Ovary (tissue), 9 donors: ENCODE data around the gene ATXN1. TPM values are rescaled to one million over a fixed set of nuclear protein-coding genes. Genes with fewer than 3 reads are reported as not detected.
"Not testable (repeated sequence)": the region's sequence is repeated elsewhere in the genome, so short reads cannot be mapped to it uniquely, and the experiment has no call there.

Source experiments
- DNase-seq, 5 donors: peaks; one replicate each; pipeline ENCODE4 v3.0.0-alpha.2; 2019 to 2020
- H3K27ac ChIP-seq, 2 donors: fragments of 200-600 bp; one replicate each; pipeline versions ENCODE4 v1.5.1 to v1.8.0; 2019 to 2022
- H3K27me3 ChIP-seq: fragments of 200-600 bp; one replicate; pipeline ENCODE4 v1.8.0; 2022
- H3K36me3 ChIP-seq: fragments of 200-600 bp; sonication (generic); one replicate; pipeline ENCODE4 v1.5.1; 2019
- H3K4me1 ChIP-seq: one replicate; pipeline ENCODE4 v1.8.1; 2013; ENCODE audit warnings: mild to moderate bottlenecking, moderate library complexity; ENCODE audit not compliant: insufficient read depth
- H3K4me3 ChIP-seq: fragments of 200-600 bp; sonication (generic); one replicate; pipeline ENCODE4 v1.5.1; 2017
- H3K9me3 ChIP-seq, 2 donors: fragments of 200-600 bp in 1 of 2; sonication (generic) in 1 of 2; one replicate each; pipeline versions ENCODE4 v1.5.1 to v1.8.1; 2013 to 2019; ENCODE audit warnings: mild to moderate bottlenecking in 1 of 2, moderate library complexity in 1 of 2
- CTCF ChIP-seq, 3 donors: fragments of 450-650 bp in 2 of 3; fragments of 200-600 bp in 1 of 3; IDR thresholded peaks; one replicate each; pipeline versions ENCODE4 v1.5.1 to v1.8.0; 2016 to 2022; ENCODE audit warnings: antibody characterized with exemption in 3 of 3, mild to moderate bottlenecking in 1 of 3
- EP300 ChIP-seq: sonication (generic); formaldehyde crosslinking; IDR thresholded peaks from one replicate; pipeline ENCODE4 v1.6.1; 2017; ENCODE audit warnings: antibody characterized with exemption
- POLR2A ChIP-seq: fragments of 450-650 bp; IDR thresholded peaks from one replicate; pipeline ENCODE4 v1.6.1; 2017; ENCODE audit warnings: antibody characterized with exemption, mild to moderate bottlenecking, moderate library complexity
- WGBS, 3 donors: extraction: QIAGEN DNeasy Blood & Tissue Kit in 1 of 3; methylation state at CpG; one replicate each; pipeline versions ENCODE4 v1.1.5 to v1.1.7; 2013 to 2017; 5-methylcytosine and 5-hydroxymethylcytosine counted together
- intact Hi-C, 4 donors: fragments of 100-400 bp; cut with DNase I; formaldehyde crosslinking; loops; one replicate each; pipeline versions ENCODE4 v1.11.0 to v1.15.1; 2022 to 2023
- polyA plus RNA-seq, 2 donors: library from polyadenylated mRNA; stranded (reverse); fragments of 200-250 nt in 1 of 2; fragments of 350-450 nt in 1 of 2; fragmentation: Illumina TruSeq in 1 of 2; extraction: RNeasy Lipid Tissue Mini Kit (QIAGEN cat#74804) in 1 of 2; gene quantifications; one replicate each; pipeline ENCODE4 v1.2.3, GENCODE V29; 2013 to 2014
- total RNA-seq, 7 donors: library from RNA; depleted of rRNA in 2 of 7; stranded (reverse); fragments of >200 nt in 2 of 7; fragmentation: NEBNext Ultra II Directional in 3 of 7; extraction: Animal tissue kit (Norgen Biotek cat#: 25700) in 3 of 7; gene quantifications; one replicate each; pipeline versions ENCODE4 v1.1.0 to v1.2.4, GENCODE V29; 2016 to 2023
- donor health status: DM: no; HTN: no; CAD: no; lungs with moderate emphysema.
- donor health status: DM: no; HTN: no; CAD: no.
- donor health status: Bipolar disorder and iron deficiency.
- donor health status: DM: yes; HTN: yes; CAD: no.
- donor health status: DM: no; HTN: no; CAD: no.
- donor health status: DM: yes; HTN: yes; CAD: no.

ATXN1 gene
- total and polyA plus RNA-seq, 9 donors: 7.3 to 38.2 (median 30.4) TPM

GRCh38 chr6:16621002-16621401 lies 140.3 kb downstream of the ATXN1 start:
- H3K36me3 ChIP-seq: no peaks in the 10 kb centered on the region
- no peaks in the 10 kb centered on the region for H3K9me3 ChIP-seq
- no peak overlapping the region for H3K27ac ChIP-seq
- no peak overlapping the region for H3K4me3 ChIP-seq
- TF ChIP-seq CTCF (IDR thresholded peaks at IDR 0.05) (no peak), POLR2A (no peak), EP300 (no peak)
- no peak for DNase-seq
- no peaks in the 10 kb centered on the region for H3K27me3 ChIP-seq
- intact Hi-C loops: no loop called here
- no peaks in the 10 kb centered on the region for H3K4me1 ChIP-seq
- 64 to 65% (median 64%) methylated on average over 6 of the region's 6 CpGs for WGBS, 3 donors

GRCh38 chr6:16619777-16620176 lies 141.5 kb downstream of the ATXN1 start:
- Histone ChIP-seq H3K36me3 (no peaks in the 10 kb centered on the region), H3K27me3 (no peaks in the 10 kb centered on the region), H3K27ac (no peak overlapping the region), H3K4me3 (no peak overlapping the region), H3K9me3 (no peaks in the 10 kb centered on the region), H3K4me1 (no peaks in the 10 kb centered on the region)
- TF ChIP-seq CTCF (IDR thresholded peaks at IDR 0.05): no peak
- TF ChIP-seq POLR2A: no peak
- no peak for TF ChIP-seq EP300
- intact Hi-C loops: no loop called here
- 96 to 100% (median 99%) methylated on average over 2 of the region's 2 CpGs for WGBS, 3 donors
- DNase-seq: no peak

GRCh38 chr6:16618962-16619361 lies 142.3 kb downstream of the ATXN1 start:
- no peak for TF ChIP-seq POLR2A
- TF ChIP-seq EP300: no peak
- TF ChIP-seq CTCF (IDR thresholded peaks at IDR 0.05): no peak
- Histone ChIP-seq H3K4me1 (no peaks in the 10 kb centered on the region), H3K27ac (no peak overlapping the region), H3K9me3 (no peaks in the 10 kb centered on the region), H3K4me3 (no peak overlapping the region), H3K27me3 (no peaks in the 10 kb centered on the region), H3K36me3 (no peaks in the 10 kb centered on the region)
- no peak for DNase-seq
- intact Hi-C loops: no loop called here
- 18 to 23% (median 20%) methylated on average over 2 of the region's 2 CpGs for WGBS, 3 donors

- not testable (repeated sequence) for DNase-seq, H3K36me3 ChIP-seq
- 90 to 99% (median 97%) methylated on average over 3 to 6 of the region's 6 CpGs for WGBS, 3 donors
Observed at GRCh38 chr6:16615215-16615614, 146.0 kb downstream of the ATXN1 start.

GRCh38 chr6:16614143-16614542 lies 147.1 kb downstream of the ATXN1 start:
- H3K4me3 ChIP-seq, H3K27me3 ChIP-seq, H3K27ac ChIP-seq, DNase-seq, intact Hi-C loops, H3K9me3 ChIP-seq, H3K36me3 ChIP-seq, H3K4me1 ChIP-seq: not testable (repeated sequence)
- WGBS, 3 donors: 95 to 100% (median 97%) methylated on average over 2 to 3 of the region's 3 CpGs

More at GRCh38 chr6:16615215-16615614, 146.0 kb downstream of the ATXN1 start:
- intact Hi-C loops, H3K9me3 ChIP-seq, H3K4me1 ChIP-seq, H3K27ac ChIP-seq, H3K27me3 ChIP-seq, H3K4me3 ChIP-seq: not testable (repeated sequence)

- H3K9me3 ChIP-seq, H3K27ac ChIP-seq, H3K4me1 ChIP-seq, H3K4me3 ChIP-seq, intact Hi-C loops, H3K36me3 ChIP-seq, DNase-seq, H3K27me3 ChIP-seq: not testable (repeated sequence)
- WGBS, 3 donors: 96 to 97% (median 97%) methylated on average over 2 of the region's 2 CpGs
Observed at GRCh38 chr6:16613504-16613903, 147.8 kb downstream of the ATXN1 start.
